Omental fat pad (tissue), 4 donors: ENCODE results near the gene PNPLA7. TPM values are rescaled to one million over a fixed set of nuclear protein-coding genes. Genes with fewer than 3 reads are reported as not detected.
A peak's percentile ranks its signal among the peaks of the same experiment; 100 is the strongest.

Experiments used
- ATAC-seq: fragments of 150-250 bp; one replicate; pipeline ENCODE4 v1.9.1; 2016; ENCODE audit warnings: mild to moderate bottlenecking, moderate library complexity; ENCODE audit not compliant: low FRiP score
- DNase-seq: peaks from one replicate; pipeline ENCODE4 v3.0.0-alpha.2; 2019; ENCODE audit warnings: low spot score
- total RNA-seq, 4 donors: library from RNA; depleted of rRNA; stranded (reverse); fragments of >200 nt; gene quantifications; one replicate each; pipeline ENCODE4 v1.1.0, GENCODE V29; 2016
- TF ChIP-seq, protein P1 (sequence below), 3 donors: fragments of 450-650 bp; IDR thresholded peaks; one replicate each; pipeline ENCODE4 v1.5.1; 2016 to 2017; ENCODE audit warnings: antibody characterized with exemption in 3 of 3, mild to moderate bottlenecking in 3 of 3, moderate library complexity in 2 of 3

PNPLA7 gene
- total RNA-seq, 4 donors from 2014 or later = 7.1 to 23.1 (median 13.9) TPM

DNA sequence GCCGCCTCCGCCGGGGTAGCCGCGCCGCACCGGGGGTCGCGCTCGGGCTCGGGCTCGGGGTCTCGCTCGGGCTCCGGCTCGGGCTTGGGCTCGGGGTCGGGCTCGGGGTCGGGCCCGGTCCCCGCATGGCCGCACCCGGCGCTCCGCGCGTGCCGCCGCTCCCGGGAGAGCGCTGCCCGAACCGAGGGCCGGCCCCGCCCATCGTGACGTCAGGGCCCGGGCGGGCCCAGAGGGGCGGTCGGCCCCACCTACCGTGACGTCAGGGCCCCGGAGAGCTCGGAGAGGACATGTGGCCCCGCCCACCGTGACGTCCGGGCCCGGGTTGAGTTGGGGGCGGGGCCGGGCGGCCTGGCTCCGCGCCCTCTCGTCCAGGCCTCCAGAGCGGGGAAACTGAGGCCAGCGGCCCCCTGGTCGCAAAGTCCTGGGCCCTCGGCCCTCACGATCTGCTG lies 91.0 kb downstream of the PNPLA7 start, which contains the start of gene NSMF:
Gene NSMF (minus strand): TSS at position 183 of the 449 bp plus-strand sequence. CDS start 232 bp downstream, outside the sequence.
- peak; percentile 82 for ATAC-seq
- TF ChIP-seq, protein P1, sequence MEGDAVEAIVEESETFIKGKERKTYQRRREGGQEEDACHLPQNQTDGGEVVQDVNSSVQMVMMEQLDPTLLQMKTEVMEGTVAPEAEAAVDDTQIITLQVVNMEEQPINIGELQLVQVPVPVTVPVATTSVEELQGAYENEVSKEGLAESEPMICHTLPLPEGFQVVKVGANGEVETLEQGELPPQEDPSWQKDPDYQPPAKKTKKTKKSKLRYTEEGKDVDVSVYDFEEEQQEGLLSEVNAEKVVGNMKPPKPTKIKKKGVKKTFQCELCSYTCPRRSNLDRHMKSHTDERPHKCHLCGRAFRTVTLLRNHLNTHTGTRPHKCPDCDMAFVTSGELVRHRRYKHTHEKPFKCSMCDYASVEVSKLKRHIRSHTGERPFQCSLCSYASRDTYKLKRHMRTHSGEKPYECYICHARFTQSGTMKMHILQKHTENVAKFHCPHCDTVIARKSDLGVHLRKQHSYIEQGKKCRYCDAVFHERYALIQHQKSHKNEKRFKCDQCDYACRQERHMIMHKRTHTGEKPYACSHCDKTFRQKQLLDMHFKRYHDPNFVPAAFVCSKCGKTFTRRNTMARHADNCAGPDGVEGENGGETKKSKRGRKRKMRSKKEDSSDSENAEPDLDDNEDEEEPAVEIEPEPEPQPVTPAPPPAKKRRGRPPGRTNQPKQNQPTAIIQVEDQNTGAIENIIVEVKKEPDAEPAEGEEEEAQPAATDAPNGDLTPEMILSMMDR (IDR thresholded peaks at IDR 0.05) = no peak
- peak; percentile 86 for DNase-seq

DNA sequence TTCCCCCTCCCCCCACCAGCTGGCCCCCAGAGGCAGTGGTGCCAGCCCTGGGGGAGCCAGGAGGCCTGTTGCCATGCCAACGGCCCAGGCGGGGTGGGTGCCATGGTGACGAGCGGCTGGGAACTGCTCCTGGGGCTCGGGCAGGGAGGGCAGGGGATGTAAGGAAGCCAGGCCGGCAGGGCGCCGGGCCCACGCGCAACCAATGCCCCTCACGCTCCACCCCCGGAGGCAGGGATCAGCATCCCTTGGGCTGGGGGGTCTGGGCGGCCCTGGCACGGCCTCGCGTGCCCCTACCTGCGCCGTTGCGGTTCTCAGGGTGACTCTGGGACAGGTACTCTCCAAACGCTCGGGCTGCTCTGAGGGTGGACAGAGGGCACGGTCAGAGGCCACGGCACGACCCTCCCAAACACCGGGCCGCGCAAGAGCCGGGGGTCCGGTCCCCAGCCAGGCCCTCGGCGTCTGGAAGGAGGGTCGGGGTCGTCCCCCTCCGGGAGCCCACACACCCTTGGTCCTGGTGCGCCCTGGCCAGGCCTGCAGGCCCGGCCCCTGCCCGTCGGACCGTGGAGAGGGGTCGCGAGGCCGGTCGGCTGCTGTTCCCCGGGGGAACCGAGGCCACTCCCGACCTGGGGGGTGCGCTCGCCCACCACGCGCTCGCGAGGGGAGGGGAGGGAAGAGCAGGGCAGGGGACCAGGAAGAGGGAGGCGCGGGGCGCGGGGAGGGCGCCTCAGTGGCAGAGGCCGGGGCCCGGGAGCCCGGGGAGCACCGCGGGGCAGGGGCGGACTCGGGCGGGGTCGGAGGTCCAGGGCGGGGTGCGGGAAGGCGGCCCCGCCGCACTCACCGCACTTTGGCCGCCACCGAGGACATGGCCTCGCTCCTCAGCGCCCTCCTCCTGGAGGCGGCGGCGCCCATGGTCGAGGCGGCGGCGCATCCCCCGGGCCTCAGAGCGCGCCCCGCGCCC lies 91.7 kb downstream of the PNPLA7 start:
- TF ChIP-seq, protein P1 (IDR thresholded peaks at IDR 0.05) = no peak
- ATAC-seq (peak; percentile 12), DNase-seq (no peak)

DNA sequence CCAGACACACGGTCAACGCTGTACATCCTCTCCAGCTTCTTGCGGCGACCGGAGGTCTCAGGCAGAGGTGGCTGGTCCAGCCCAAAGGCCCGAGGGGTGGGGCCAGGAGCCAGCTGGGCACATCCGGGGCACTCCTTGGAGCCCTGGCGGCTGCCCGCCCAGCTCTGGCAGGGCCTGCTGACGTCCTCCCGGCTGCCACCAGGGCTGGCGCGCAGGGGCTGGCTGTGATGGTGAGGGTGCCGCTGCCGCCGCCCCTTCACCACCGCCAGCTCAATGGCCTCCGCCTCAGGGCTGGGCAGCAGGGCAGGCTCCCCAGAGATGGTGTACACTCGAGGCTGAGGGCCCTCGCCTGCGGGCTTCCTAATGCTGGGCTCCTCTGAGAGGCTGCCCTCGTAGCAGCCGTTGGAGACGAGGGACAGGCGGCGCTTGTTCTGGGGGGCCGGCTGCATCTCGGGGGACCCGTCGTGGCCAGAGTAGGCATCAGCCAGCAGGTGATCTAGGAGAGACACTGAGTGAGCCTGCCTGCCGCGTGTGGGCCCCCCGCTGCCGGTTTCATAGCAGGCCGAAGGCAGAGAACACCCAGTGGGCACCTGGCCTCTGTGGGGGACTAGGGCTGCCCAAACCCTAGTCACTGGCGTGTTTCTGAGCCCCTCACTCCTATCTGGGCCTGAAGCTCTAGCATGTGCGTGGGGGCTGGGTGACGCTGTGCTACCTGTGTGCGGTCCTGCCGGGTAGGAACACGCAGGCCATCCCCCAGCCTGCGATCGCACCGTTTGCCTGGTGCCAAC lies 92.6 kb downstream of the PNPLA7 start:
- ATAC-seq = no peak
- TF ChIP-seq, protein P1 (IDR thresholded peaks at IDR 0.05) = no peak
- no peak for DNase-seq

DNA sequence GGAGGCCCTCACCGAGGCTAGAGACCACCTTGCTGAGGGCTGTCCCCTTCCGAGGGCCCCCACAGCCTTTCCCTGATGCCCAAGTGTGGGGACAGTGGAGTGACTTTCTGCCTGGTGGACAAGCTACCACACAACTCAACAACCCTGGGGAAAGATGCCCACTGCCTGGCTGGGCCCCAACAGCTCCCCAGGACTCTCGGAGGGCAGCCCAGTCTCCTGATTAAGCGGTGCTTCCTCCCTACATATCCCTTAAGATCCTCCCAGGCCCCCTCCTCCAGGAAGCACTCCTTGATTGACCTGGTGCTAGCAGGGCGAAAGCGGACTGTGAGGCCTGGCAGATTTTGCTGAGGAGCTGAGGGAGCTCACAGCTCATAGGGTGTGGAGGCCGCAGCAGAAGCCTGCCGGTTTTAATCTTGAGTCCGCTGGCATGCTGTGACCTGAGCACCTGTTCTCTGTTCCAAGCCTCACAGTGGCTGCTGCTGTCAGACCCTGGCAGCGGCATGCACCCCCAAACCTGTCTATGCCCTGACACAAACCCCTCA lies 93.3 kb downstream of the PNPLA7 start:
- DNase-seq = no peak
- TF ChIP-seq, protein P1 (IDR thresholded peaks at IDR 0.05) = no peak

DNA sequence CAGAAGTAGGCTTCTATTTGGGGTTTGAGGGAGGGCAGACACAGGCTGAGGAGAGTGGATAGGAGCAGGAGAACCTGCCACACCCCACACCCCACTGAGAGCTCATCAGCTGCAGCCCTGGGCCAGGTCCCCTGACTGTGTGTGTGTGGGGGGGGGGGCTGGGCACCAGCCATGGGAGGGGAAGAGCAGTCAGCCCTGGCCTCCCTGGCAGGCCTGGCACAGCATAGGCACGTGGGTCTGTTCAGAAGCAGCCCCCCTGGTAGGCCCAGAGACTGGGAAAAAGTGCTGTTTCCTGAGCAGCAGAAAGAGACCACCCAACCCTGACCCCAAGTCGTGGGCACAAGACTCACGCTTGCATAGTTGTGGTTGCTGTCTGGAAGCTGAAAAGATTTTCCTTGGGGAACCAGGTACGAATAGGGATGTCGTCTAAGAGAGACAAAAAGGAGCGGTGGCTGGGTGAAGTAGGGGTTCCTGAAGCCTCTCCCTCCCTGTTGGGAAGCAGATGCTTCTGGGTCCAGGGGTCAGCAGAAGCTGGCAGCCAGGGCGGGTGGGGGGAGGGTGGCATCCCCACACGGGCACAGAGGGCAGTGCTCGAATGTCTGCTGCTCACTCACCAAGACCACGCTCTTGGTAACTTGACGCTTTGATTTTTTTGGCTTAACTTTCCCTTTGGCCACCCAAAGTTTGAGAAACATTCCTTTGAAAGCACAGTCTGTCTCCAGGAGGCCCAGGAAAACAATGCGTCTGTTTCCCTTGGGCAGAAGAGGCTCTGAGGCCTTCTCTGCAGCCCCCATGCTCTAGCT lies 93.9 kb downstream of the PNPLA7 start:
- TF ChIP-seq, protein P1 (IDR thresholded peaks at IDR 0.05) = no peak
- ATAC-seq (no peak), DNase-seq (no peak)

More for the DNA sequence above, 93.3 kb downstream of the PNPLA7 start:
- no peak for ATAC-seq

DNA sequence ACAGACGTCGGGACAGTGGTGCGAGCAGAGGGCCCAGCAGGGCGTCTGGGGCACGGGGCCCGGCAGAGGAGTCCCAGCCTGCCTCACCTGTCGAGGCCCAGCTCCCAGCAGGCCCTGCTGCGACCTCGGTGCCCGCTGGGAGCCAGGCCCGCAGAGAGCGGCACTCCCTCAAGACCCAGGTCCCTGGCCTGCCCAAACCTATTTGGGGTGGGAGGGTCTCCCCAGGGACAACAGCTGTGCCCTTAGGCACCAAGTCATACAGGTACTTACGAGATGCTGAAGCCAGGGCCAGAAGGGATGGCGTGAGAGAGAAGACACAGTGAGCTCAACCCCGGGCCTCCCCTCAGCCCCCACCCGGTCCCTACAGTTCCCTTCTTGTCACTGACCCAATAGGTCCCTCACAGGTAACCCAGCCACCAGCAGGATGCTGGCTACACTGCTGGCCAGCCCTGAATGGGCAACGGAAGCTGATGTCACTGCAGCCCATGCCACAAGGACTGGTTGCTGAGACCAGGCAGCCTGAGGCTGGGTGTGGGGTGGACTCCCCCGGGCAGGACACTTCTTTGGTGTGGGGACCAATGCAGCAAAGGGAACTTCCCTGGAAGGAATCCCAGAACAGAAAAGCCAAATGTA lies 94.7 kb downstream of the PNPLA7 start:
- TF ChIP-seq, protein P1 (IDR thresholded peaks at IDR 0.05) = no peak
- ATAC-seq (no peak), DNase-seq (no peak)
